Lung (tissue), 12 donors: Measurements from ENCODE around the gene DIDO1. TPM values are rescaled to one million over a fixed set of nuclear protein-coding genes. Genes with fewer than 3 reads are reported as not detected.

Experiments
- ATAC-seq: fragments of 200-7000 bp; cut with Tn5 transposase; one replicate; pipeline ENCODE4 v1.9.1; 2020; ENCODE audit warnings: moderate number of reproducible peaks; ENCODE audit not compliant: insufficient read depth, low FRiP score
- DNase-seq, 3 donors: peaks; one replicate each; pipeline ENCODE4 v3.0.0-alpha.2; 2013 to 2017
- H3K27ac ChIP-seq, 2 donors: one replicate each; pipeline ENCODE4 v1.5.1; 2013; ENCODE audit warnings: mild to moderate bottlenecking in 2 of 2, moderate library complexity in 2 of 2, control low read depth in 1 of 2, inconsistent platforms in 1 of 2, low read depth in 1 of 2, low read length in 1 of 2
- H3K27me3 ChIP-seq, 3 donors: one replicate each; pipeline ENCODE4 v1.5.1; 2013; ENCODE audit warnings: low read length in 2 of 3; ENCODE audit not compliant: control insufficient read depth in 3 of 3, insufficient read depth in 3 of 3
- H3K36me3 ChIP-seq, 4 donors: one replicate each; pipeline ENCODE4 v1.5.1; 2013; ENCODE audit warnings: low read length in 4 of 4, mild to moderate bottlenecking in 1 of 4, moderate library complexity in 1 of 4; ENCODE audit not compliant: control insufficient read depth in 4 of 4, insufficient read depth in 4 of 4
- H3K4me1 ChIP-seq, 5 donors: one replicate each; pipeline ENCODE4 v1.5.1; 2013; ENCODE audit warnings: low read length in 5 of 5, mild to moderate bottlenecking in 2 of 5, moderate library complexity in 1 of 5; ENCODE audit not compliant: control insufficient read depth in 5 of 5, insufficient read depth in 5 of 5
- H3K4me3 ChIP-seq: one replicate; pipeline ENCODE4 v1.5.1; 2013; ENCODE audit warnings: mild to moderate bottlenecking, control low read depth, moderate library complexity
- H3K9ac ChIP-seq, 2 donors: one replicate each; pipeline ENCODE4 v1.5.1; 2013; ENCODE audit warnings: low read length in 2 of 2, control low read depth in 1 of 2; ENCODE audit not compliant: insufficient read depth in 1 of 2
- H3K9me3 ChIP-seq, 4 donors: one replicate each; pipeline ENCODE4 v1.5.1; 2013; ENCODE audit warnings: low read length in 3 of 4, mild to moderate bottlenecking in 1 of 4, moderate library complexity in 1 of 4; ENCODE audit not compliant: control insufficient read depth in 4 of 4, insufficient read depth in 3 of 4
- CTCF ChIP-seq: IDR thresholded peaks from 2 replicates; pipeline ENCODE4 v1.5.1; 2012; ENCODE audit warnings: mild to moderate bottlenecking; ENCODE audit errors: control extremely low read depth, extremely low read depth
- WGBS, 2 donors: extraction: QIAGEN DNeasy Blood & Tissue Kit; methylation state at CpG; one replicate each; pipeline ENCODE4 v1.1.7; 2013; 5-methylcytosine and 5-hydroxymethylcytosine counted together
- polyA plus RNA-seq, 2 donors: library from polyadenylated mRNA; stranded (reverse); fragments of 200-250 nt; gene quantifications; one replicate each; pipeline ENCODE4 v1.2.1, GENCODE V29; 2013
- total RNA-seq, 2 donors: library from RNA; depleted of rRNA in 1 of 2; stranded (reverse); fragments of >200 nt in 1 of 2; gene quantifications; one replicate each; pipeline ENCODE4 v1.2.1, GENCODE V29; 2014 to 2021
- donor health status: control.
- donor health status: control.
- donor health status: Bipolar disorder and iron deficiency.
- donor health status: healthy.
- donor health status: DM: yes; HTN: yes; CAD: no.

Gene DIDO1
- total and polyA plus RNA-seq, 4 donors, result 19.6 to 71.2 (median 35.8) TPM

DNA sequence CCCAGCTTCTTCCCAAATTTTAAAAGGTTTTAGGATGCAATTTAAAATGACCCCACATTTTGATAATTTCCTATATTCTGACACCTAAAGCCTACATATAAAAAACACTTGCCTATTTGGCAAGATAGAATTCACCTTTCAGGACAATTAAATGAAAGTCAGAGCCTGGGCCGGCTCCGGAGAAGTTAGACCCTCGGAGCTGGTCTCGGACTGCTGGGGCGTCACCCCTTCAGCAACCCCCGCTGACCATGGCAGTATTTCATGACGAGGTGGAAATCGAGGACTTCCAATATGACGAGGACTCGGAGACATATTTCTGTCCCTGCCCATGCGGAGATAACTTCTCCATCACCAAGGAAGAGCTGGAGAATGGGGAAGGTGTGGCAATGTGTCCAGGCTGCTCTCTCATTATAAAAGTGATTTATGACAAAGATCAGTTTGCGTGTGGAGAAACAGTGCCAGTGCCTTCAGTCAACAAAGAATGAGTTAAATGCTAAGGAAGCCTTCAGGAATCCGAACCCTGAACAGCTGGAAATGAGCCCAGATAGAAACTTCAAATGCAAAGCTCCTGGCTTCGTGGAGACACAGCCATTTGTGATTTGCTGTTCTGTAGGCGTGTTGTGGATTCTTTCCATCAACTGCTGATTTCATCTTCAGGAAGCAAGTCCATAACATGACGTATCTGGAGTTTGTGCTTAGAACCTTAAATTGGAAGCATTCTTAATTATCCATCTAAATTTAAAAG lies 80.7 kb downstream of the DIDO1 start:
- H3K27ac ChIP-seq, result no peak overlapping the region
- no peak overlapping the region for H3K9ac ChIP-seq
- H3K36me3 ChIP-seq, result peaks cover 0 to 8% (median under 1%) of the 10 kb centered on the region in 4 donors
- ATAC-seq (no peak), DNase-seq (no peak)
- H3K4me3 ChIP-seq, result no peak overlapping the region
- TF ChIP-seq CTCF, result no peak
- 95 to 96% methylated on average over 16 of the region's 16 CpGs for WGBS, 2 donors
- H3K27me3 ChIP-seq, result no peaks in the 10 kb centered on the region
- no peaks in the 10 kb centered on the region for H3K9me3 ChIP-seq
- no peaks in the 10 kb centered on the region for H3K4me1 ChIP-seq

DNA sequence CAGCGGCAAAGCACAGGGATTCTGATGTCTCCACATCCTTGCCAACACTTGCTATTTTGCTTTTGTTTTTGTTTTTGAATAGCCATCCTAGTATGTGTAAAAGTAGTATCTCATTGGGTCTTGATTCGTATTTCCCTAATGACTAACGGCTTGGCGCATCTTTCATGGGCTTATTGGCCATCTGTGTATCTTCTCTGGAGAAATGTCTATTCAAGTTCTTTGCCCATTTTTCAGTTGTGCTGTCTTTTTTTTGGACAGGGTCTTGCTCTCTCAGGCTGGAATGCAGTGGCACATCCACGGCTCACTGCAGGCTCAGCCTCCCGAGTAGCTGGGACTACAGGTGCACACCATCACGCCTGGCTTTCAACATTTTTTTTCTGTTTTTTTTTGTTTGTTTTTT lies 82.1 kb downstream of the DIDO1 start:
- WGBS, 2 donors, result 97% methylated on average over 7 of the region's 7 CpGs
- TF ChIP-seq CTCF, result no peak
- ATAC-seq, result no peak
- DNase-seq, result no peak
- Histone ChIP-seq H3K4me3 (no peak overlapping the region), H3K4me1 (no peaks in the 10 kb centered on the region), H3K36me3 (peaks cover 0 to 8% (median under 1%) of the 10 kb centered on the region in 4 donors), H3K9ac (no peak overlapping the region), H3K27ac (no peak overlapping the region), H3K27me3 (no peaks in the 10 kb centered on the region), H3K9me3 (no peaks in the 10 kb centered on the region)

- ATAC-seq (no peak), DNase-seq (no peak)
- peaks cover 0 to 8% (median under 1%) of the 10 kb centered on the region in 4 donors for H3K36me3 ChIP-seq
- no peak for TF ChIP-seq CTCF
- H3K4me1 ChIP-seq, result no peaks in the 10 kb centered on the region
- H3K9ac ChIP-seq, result no peak overlapping the region
- H3K27me3 ChIP-seq, result no peaks in the 10 kb centered on the region
- H3K27ac ChIP-seq, result no peak overlapping the region
- 97 to 98% methylated on average over 10 of the region's 10 CpGs for WGBS, 2 donors
- no peaks in the 10 kb centered on the region for H3K9me3 ChIP-seq
- H3K4me3 ChIP-seq, result no peak overlapping the region
Observed at GRCh38 chr20:62843656-62844055, 82.6 kb downstream of the DIDO1 start.
